IPS-NIHi7 (cell line): Measurements from ENCODE around the gene ATXN2.

Source experiments
- DNase-seq: peaks from one replicate; pipeline ENCODE4 v3.0.0; 2012; ENCODE audit warnings: mixed read lengths; ENCODE audit errors: extremely low spot score

Gene ATXN2

GRCh38 chr12:111451649-111452129 is 147.4 kb downstream of the ATXN2 start:
- peak; percentile 50 for DNase-seq

DNA sequence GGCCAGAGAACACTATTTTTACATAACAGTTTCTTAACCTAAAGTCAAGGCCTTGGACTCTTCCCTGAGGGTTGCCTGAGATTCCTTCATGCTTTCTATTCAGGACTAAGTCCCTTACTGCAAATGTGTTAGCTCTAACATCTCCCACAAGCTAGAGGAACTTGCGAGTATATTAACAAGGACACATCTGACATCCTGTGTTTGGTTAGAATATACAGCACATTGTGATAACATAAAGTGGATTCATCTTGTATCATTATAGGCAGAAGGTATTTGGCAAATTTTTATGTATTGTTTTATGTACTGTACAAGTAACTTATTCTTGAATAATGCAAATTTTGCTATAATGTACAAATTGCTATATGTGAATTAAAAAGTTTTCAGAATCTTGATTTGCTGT is 147.9 kb downstream of the ATXN2 start:
- no peak for DNase-seq

- DNase-seq = no peak
Observed at GRCh38 chr12:111450676-111451075, 148.4 kb downstream of the ATXN2 start.

DNA sequence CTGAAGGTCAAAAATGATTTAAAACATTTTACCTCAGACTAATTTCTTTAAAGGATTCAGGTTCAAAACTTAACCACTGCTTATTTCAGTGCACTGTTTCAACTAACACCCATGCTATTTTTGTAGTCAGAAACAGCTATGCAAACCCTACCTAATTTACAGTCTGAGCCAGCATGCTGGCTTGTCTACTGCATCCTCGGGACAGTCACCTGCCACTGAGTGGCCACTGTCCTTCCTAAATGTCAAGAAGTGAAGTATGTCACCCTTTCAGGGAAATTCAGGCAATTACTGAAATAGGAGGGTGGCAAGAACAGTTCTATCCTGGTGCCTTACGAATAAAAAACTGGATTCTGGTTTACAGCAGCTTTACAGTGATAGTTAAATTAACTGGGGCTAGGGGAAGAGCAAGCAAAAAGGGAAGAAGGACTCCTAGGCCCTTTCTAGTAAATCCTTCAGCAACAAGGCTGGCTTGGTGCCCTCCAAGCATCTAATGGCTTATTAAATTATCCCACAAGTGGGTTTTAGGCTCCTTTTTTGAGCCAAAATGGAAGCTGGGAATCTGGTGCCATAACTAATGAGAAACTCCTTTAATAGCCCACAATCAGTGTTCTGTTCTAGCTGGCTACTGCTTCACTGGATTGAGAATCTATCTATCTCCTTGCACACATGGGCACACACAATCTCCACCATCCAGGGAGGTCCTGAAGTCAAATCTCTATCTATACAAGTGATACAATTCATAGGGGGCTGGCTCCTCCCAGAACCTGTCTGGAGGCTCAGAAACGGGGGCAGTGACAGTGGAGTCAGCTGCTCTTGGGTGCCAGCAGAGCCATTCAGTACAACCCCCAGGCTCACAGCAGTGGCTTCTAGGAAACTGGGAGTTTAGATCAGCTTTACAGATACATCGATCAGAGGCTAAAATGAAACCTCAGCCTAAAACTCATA is 150.0 kb downstream of the ATXN2 start:
- no peak for DNase-seq

DNA sequence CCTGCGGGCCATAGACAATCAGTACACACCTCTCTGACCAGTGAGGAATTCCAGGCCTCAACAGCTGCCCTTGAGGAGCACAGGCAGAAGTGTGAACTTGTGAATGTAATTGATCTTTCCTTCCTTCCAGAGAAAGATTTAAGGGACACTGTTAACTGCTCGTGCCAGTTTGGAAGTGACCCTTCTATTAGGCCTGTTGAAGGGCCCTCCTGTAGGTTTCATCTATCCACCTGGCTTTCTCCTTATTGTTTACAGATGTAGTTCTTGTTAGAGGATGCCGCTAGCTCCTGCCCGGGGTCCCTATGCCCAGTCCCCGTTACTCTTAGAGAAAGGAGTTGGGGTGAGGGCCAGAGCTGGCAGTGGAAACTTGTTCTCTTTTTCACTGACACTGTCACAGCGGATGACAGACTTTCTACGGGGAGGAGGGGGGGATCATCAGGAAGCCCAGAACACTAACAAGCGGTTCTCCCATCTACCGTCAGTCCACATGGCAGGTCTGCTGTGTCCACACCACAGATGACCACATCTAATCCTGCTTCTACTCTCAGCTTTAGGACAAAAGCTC is 150.8 kb downstream of the ATXN2 start:
- no peak for DNase-seq

DNA sequence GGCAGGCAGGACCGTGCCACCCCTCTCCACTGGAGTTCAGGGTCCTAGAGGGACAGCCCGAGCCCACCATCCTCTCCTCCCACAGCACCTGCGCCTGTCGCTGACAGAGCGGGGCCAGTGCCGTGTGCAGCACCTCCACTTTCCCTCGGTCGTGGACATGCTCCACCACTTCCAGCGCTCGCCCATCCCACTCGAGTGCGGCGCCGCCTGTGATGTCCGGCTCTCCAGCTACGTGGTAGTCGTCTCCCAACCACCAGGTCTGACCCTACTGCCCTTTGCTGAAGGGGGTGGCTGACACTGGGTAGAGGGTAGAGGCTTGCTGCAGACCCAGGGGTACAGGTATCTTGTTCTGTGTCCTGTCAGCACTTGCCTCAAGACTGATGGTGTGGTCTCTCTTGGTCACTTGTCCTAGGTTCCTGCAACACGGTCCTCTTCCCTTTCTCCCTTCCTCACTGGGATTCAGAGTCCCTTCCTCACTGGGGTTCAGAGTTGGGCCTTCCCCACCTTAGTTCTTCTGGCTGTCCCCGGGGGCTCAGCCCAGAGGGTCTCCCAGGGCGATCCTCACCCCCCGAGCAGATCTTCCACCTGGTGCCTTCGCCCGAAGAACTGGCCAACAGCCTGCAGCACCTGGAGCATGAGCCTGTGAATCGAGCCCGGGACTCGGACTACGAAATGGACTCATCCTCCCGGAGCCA is 151.4 kb downstream of the ATXN2 start:
- DNase-seq = no peak

DNA sequence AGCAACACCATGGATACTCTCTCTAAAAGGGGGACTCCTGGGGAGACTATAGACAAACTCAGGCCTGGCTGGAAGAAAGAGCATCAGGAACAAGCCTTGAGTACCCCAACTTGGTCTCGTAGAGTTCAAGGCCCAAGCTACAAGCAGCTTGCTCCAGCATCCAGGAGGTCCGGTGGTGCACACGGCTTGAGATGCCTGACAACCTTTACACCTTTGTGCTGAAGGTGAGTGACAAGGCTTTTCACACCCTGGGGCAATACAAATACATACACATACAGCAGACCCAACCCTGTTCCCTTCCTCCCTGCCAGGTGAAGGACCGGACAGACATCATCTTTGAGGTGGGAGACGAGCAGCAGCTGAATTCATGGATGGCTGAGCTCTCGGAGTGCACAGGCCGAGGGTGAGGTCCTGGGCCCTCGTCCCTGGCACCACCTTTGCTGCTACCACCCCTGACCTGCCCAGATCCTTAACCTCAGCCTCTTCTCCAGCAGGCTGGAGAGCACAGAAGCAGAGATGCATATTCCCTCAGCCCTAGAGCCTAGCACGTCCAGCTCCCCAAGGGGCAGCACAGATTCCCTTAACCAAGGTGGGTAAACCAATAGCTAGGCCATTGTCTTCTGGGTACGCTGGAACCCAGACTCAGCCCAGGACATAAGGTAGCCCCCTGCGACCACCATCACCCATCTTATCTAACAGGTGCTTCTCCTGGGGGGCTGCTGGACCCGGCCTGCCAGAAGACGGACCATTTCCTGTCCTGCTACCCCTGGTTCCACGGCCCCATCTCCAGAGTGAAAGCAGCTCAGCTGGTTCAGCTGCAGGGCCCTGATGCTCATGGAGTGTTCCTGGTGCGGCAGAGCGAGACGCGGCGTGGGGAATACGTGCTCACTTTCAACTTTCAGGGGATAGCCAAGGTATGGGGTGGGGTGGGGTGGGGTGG is 152.2 kb downstream of the ATXN2 start:
- no peak for DNase-seq

- peak; percentile 53 for DNase-seq
Observed at GRCh38 chr12:111445726-111446581, 153.2 kb downstream of the ATXN2 start.

DNA sequence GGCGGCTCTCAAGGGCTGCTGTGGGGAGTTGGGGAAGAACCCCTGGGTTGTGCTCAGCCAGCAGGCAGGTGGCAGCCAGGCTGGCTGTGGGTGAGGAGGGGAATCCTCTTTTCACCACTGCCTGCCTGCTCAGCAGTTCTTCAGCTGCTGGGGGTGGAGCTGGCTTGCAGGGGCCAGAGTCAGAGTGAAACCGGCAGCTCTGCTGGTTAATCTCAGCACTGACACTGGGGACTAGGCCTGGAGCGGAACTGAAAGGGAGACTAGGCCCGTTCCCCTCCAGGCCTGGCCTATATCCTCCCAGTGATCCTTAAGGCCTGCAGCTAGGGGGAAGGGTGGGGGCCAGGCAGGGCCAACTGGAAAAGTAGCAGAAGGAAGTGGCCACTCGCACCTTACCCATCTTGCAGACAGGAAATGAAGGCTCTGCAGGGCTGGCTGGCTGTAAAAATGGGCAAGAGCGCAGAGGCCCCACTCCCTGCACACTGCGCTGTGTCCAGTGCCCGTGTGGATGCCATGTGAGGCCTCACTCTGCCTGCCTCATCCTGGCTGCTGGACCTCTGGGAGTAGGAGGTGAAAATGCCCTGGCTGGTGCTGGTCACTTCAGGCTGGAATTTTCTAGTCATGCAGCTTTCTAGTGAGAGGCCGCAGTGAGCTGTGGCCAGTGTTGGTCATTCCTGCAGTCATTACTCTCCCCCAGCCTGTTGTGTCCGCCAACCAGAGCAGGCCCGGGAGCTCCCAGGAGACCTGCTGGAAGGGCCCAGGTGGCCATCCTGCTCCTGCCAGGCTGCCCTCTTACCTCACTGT is 154.0 kb downstream of the ATXN2 start:
- DNase-seq = no peak

GRCh38 chr12:111444314-111444924 is 154.7 kb downstream of the ATXN2 start:
- DNase-seq = no peak

- DNase-seq = no peak
Observed at GRCh38 chr12:111443586-111443985, 155.5 kb downstream of the ATXN2 start.

- no peak for DNase-seq
Observed at GRCh38 chr12:111443086-111443485, 156.0 kb downstream of the ATXN2 start.

DNA sequence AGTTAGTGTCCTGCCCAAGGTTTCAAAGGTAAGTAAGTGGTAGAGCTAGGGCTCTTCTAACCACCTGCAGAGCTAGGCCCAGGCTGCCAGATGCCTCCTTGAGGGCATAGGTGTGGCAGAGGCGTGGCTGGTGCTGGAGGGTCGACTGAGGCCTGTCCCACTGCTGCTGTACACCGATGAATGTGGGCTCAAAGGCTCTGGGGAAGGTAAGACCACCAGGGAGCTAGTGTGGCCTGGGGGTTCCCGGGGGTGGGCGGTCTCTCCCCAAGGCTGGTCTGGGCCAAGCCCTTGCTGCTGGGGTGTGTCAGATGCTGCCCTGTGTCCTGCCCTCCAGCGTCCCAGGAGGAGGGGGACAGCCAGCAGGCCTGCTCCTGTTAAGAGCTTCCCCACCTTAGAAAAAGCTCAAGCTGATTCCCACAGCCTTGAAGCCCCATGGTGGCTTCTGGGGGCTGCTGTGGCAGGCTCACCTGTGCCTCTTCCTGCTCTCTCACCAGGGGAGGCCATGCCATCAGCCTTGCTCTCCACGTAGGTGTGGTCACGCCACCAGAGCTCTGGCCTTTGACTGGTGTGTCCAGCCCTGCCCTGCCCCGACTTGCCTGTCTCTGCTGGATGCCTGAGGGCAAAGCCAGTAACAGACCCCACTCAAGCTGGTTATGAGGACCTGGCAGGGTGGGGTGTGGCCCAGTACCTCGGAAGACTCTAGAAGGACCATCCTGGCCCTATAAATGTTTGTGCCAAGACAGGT is 156.6 kb downstream of the ATXN2 start:
- no peak for DNase-seq

GRCh38 chr12:111441107-111441928 is 157.8 kb downstream of the ATXN2 start:
- DNase-seq = no peak

- DNase-seq = no peak
Observed at GRCh38 chr12:111440631-111441030, 158.5 kb downstream of the ATXN2 start.

DNA sequence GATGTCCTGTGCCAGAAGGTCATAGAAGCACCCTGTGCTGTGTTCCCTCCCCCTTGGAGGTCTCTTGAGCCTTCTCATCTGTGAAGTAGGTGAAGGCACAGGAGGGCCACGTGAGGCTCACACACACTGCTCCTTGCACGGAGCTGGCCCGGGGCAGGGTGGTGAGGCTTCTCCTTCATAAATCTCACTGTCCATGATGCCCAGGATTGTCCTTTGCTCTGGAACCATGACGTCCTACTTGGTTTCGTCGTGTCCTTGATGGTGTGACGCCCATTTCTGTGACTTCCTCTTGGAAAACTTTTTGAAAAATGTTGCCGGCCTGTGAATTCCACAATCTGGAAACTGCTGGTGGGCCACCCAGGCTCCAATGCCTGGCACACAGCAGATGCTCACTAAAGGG is 159.0 kb downstream of the ATXN2 start:
- DNase-seq = no peak

- DNase-seq = no peak
Observed at GRCh38 chr12:111439657-111440151, 159.4 kb downstream of the ATXN2 start.
